HEK293T (cell line): Measurements from ENCODE around the gene ZIC1.

Source experiments
- CTCF ChIA-PET: fragments of 350-600 bp; formaldehyde crosslinking; extraction: SDS; loops from one replicate; lab custom pipeline; 2021; ENCODE audit warnings: antibody characterized with exemption, inconsistent platforms; lab: Yijun Ruan, JAX
- POLR2A ChIA-PET: fragments of 350-600 bp; formaldehyde crosslinking; extraction: SDS; loops from one replicate; lab custom pipeline; 2020; ENCODE audit warnings: antibody characterized with exemption, inconsistent platforms; lab: Yijun Ruan, JAX
- DNase-seq: peaks from one replicate; pipeline ENCODE4 v3.0.0; 2012; ENCODE audit warnings: mixed read lengths; ENCODE audit errors: extremely low spot score
- ARNT ChIP-seq: fragments of 450-650 bp; IDR thresholded peaks from 2 replicates; pipeline ENCODE4 v1.6.1; 2017; ENCODE audit warnings: mild to moderate bottlenecking
- BHLHE40 ChIP-seq: fragments of 450-650 bp; IDR thresholded peaks from 2 replicates; pipeline ENCODE4 v1.6.1; 2016; ENCODE audit warnings: mild to moderate bottlenecking, moderate library complexity, borderline replicate concordance
- CTBP1 ChIP-seq: fragments of 450-650 bp; IDR thresholded peaks from 2 replicates; pipeline ENCODE4 v1.6.1; 2016; ENCODE audit warnings: borderline replicate concordance
- ELF4 ChIP-seq: fragments of 450-650 bp; IDR thresholded peaks from 2 replicates; pipeline ENCODE4 v1.6.1; 2017; ENCODE audit warnings: antibody characterized with exemption
- FOXA1 ChIP-seq: fragments of 450-650 bp; IDR thresholded peaks from 2 replicates; pipeline ENCODE4 v1.6.1; 2016; ENCODE audit warnings: mild to moderate bottlenecking
- FOXK2 ChIP-seq: fragments of 450-650 bp; IDR thresholded peaks from 2 replicates; pipeline ENCODE4 v1.6.1; 2016; ENCODE audit warnings: mild to moderate bottlenecking
- FOXM1 ChIP-seq: fragments of 450-650 bp; IDR thresholded peaks from 2 replicates; pipeline ENCODE4 v1.6.1; 2017; ENCODE audit warnings: mild to moderate bottlenecking, borderline replicate concordance
- HDGF ChIP-seq: fragments of 450-650 bp; IDR thresholded peaks from 2 replicates; pipeline ENCODE4 v1.6.1; 2017; ENCODE audit warnings: antibody characterized with exemption, borderline replicate concordance
- L3MBTL2 ChIP-seq: fragments of 450-650 bp; conservative IDR thresholded peaks from 2 replicates; pipeline ENCODE4 v1.6.1; 2016; ENCODE audit warnings: mild to moderate bottlenecking
- LEF1 ChIP-seq: fragments of 450-650 bp; IDR thresholded peaks from 2 replicates; pipeline ENCODE4 v1.6.1; 2017; ENCODE audit warnings: mild to moderate bottlenecking, borderline replicate concordance
- NFRKB ChIP-seq: fragments of 450-650 bp; IDR thresholded peaks from 2 replicates; pipeline ENCODE4 v1.6.1; 2016; ENCODE audit warnings: mild to moderate bottlenecking, moderate library complexity
- PKNOX1 ChIP-seq: fragments of 450-650 bp; IDR thresholded peaks from 2 replicates; pipeline ENCODE4 v1.6.1; 2016
- SP1 ChIP-seq: fragments of 450-650 bp; IDR thresholded peaks from 2 replicates; pipeline ENCODE4 v1.6.1; 2017
- SUZ12 ChIP-seq: fragments of 450-650 bp; IDR thresholded peaks from 2 replicates; pipeline ENCODE4 v1.6.1; 2016; ENCODE audit warnings: mild to moderate bottlenecking
- TARDBP ChIP-seq: fragments of 450-650 bp; IDR thresholded peaks from 2 replicates; pipeline ENCODE4 v1.6.1; 2016
- ZNF384 ChIP-seq: fragments of 450-650 bp; IDR thresholded peaks from 2 replicates; pipeline ENCODE4 v1.6.1; 2016

The ZIC1 gene

GRCh38 chr3:147409143-147410115 is at the start of gene ZIC1:
TSS of gene ZIC1 (plus strand) at chr3:147409365. CDS start at chr3:147410113, 748 bp downstream.
- no peak for TF ChIP-seq CTBP1
- no peak for TF ChIP-seq HDGF
- TF ChIP-seq FOXK2: no peak
- no peak for TF ChIP-seq SP1
- TF ChIP-seq FOXA1: no peak
- TF ChIP-seq TARDBP: no peak
- TF ChIP-seq LEF1: no peak
- no peak for TF ChIP-seq NFRKB
- no peak for TF ChIP-seq SUZ12
- TF ChIP-seq BHLHE40: no peak
- TF ChIP-seq ELF4: no peak
- TF ChIP-seq ZNF384: peak; percentile 64
- TF ChIP-seq FOXM1: peak; percentile 74; the same call in 1 of the 2 replicates
- no peak for TF ChIP-seq L3MBTL2
- TF ChIP-seq PKNOX1: peak; percentile 90
- ChIA-PET POLR2A (no interaction called here), CTCF (no interaction called here)
- peak; percentile 64 for DNase-seq

GRCh38 chr3:147360051-147360439 is 49.1 kb upstream of the ZIC1 start:
- TF ChIP-seq NFRKB (no peak), ARNT (no peak), L3MBTL2 (no peak), ELF4 (no peak), FOXM1 (no peak), FOXK2 (no peak), HDGF (no peak), SP1 (no peak), ZNF384 (no peak), CTBP1 (no peak), BHLHE40 (no peak), SUZ12 (no peak), PKNOX1 (no peak), LEF1 (no peak), FOXA1 (no peak), TARDBP (no peak)
- POLR2A ChIA-PET: no interaction called here
- CTCF ChIA-PET: interaction anchor here (0.6 kb wide), 1 partner anchor 802 kb away, joined by 3 read pairs; no protein-coding TSS in a partner anchor
- DNase-seq: no peak

GRCh38 chr3:147360646-147361453 is 48.3 kb upstream of the ZIC1 start:
- TF ChIP-seq LEF1 (no peak), NFRKB (no peak), ARNT (no peak), SUZ12 (no peak), ELF4 (no peak)
- peak; percentile 19 for DNase-seq

GRCh38 chr3:147361454-147362420 is 47.4 kb upstream of the ZIC1 start:
- ChIA-PET POLR2A (no interaction called here), CTCF (interaction anchor here (0.5 to 1.0 kb wide), 6 partner anchors 8 to 569 kb away, joined by 3 to 6 read pairs (median 4); no protein-coding TSS in a partner anchor)
- TF ChIP-seq SP1 (no peak), PKNOX1 (0 out of 2 replicates have a peak, but pooled peaks have one; percentile 37)
- DNase-seq: peak; percentile 79

More at GRCh38 chr3:147360646-147361453, 48.3 kb upstream of the ZIC1 start:
- POLR2A ChIA-PET: no interaction called here
- CTCF ChIA-PET: interaction anchor here (0.5 to 1.0 kb wide), 5 partner anchors 9 to 570 kb away, joined by 3 to 4 read pairs (median 3); no protein-coding TSS in a partner anchor

- no peak for TF ChIP-seq ELF4
- TF ChIP-seq SP1: no peak
- TF ChIP-seq ARNT: no peak
- no peak for TF ChIP-seq L3MBTL2
- no peak for TF ChIP-seq ZNF384
- no peak for TF ChIP-seq TARDBP
- no peak for TF ChIP-seq LEF1
- no peak for TF ChIP-seq HDGF
- TF ChIP-seq FOXA1: no peak
- TF ChIP-seq NFRKB: no peak
- TF ChIP-seq CTBP1: no peak
- no peak for TF ChIP-seq PKNOX1
- TF ChIP-seq FOXK2: no peak
- TF ChIP-seq FOXM1: no peak
- TF ChIP-seq BHLHE40: no peak
- ChIA-PET POLR2A (no interaction called here), CTCF (interaction anchor here (1.0 kb wide), 1 partner anchor 712 kb away, joined by 3 read pairs; no protein-coding TSS in a partner anchor)
- no peak for DNase-seq
These were observed 44.4 kb upstream of the ZIC1 start for GRCh38 chr3:147364771-147365170.
